Muscle of arm (tissue), 12 donors: ENCODE results near the gene NSUN2. TPM values are rescaled to one million over a fixed set of nuclear protein-coding genes. Genes with fewer than 3 reads are reported as not detected.
"Not testable (repeated sequence)": the region's sequence is repeated elsewhere in the genome, so short reads cannot be mapped to it uniquely, and the experiment has no call there.

Experiments
- DNase-seq: peaks from one replicate; pipeline ENCODE4 v3.0.0-alpha.2; 2013
- polyA plus RNA-seq, 12 donors: library from polyadenylated mRNA; unstranded; fragments of 120-200 nt; gene quantifications; one replicate each; pipeline ENCODE4 v1.2.1, GENCODE V29; 2013; ENCODE audit not compliant: insufficient read length in 12 of 12

The NSUN2 gene
- polyA plus RNA-seq, 12 donors, result 27.8 to 71.5 (median 43.6) TPM; not detected in 1

DNA sequence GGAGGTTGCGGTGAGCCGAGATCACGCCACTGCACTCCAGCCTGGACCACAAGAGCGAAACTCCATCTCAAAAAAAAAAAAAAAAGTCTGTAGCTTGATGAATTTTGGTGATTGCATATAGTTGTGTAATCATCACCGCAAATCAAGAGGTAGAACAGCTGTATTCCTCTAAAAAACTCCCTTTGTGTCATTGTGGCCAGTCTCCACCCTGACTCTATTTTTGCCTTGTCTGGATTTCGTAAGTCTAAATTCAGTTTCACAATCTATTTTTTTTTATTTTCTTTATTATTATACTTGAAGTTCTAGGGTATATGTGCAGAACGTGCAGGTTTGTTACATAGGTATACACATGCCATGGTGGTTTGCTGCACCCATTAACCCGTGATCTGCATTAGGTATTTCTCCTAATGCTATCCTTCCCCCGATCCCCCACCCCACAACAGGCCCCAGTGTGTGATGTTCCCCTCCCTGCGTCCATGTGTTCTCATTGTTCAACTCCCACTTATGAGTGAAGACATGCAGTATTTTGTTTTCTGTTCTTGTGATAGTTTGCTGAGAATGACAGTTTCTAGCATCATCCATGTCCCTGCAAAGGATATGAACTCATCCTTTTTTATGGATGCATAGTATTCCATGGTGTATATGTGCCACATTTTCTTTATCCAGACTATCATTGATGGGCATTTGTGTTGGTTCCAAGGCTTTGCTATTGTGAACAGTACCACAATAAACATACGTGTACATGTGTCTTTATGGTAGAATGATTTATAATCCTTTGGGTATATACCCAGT, 12.9 kb upstream of the NSUN2 start:
- DNase-seq, result not testable (repeated sequence)

DNA sequence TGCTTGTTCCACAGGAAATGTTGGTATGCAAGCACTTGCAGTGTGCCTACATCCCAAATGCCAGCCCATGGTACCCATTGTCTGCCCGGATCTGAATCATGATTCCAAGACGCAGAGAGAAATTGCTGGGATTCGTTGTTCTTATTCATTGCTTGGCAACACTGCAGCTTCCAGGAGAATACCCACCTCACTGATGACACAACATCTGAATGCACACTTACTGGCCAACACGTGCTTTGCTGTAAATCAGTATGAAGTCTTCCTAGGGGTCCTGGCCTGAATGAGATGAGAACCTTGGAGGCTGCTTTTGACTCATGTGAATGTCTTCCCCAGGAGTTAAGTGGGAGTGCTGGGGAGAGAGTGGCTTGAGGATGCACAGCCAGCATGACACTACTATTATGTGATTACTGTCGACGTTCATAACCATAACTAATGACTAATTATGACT, 12.0 kb upstream of the NSUN2 start:
- no peak for DNase-seq

DNA sequence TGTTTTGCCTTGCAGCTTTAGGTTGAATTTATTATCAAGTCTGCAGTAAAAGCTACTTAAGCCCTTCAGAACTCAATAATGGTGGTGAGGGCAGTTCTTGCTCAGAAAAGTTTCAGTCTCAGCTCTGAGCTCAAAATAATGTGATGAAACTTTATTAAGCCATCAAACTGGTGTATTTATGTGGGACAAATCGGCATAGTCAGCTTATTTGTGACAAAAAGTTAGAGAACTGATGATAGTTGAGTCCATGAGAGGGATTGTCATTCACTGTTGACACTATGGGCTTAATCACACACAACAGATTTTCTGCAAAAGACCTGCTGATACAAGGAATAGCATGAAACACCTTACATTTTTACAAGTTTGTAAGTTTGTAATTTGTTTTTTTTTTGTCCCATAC, 9.8 kb upstream of the NSUN2 start:
- no peak for DNase-seq

DNA sequence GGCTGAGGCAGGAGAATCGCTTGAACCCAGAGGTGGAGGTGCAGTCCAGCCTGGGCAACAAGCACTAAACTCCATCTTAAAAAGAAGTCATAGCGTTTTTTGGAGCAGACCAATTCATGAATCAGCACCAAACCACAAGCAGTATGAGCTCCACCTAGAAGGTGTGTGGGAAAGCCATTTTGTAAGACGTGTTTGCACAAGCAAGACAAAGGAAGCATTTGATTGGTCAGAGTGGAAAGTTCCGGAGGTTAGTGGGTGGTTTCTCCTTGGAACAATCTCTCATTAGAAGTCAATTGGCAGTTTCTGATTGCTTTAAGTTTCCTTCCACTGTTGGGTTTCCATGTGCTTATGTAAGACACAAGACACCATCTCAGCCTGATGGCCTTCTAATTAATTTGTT, 5.4 kb upstream of the NSUN2 start:
- no peak for DNase-seq

DNA sequence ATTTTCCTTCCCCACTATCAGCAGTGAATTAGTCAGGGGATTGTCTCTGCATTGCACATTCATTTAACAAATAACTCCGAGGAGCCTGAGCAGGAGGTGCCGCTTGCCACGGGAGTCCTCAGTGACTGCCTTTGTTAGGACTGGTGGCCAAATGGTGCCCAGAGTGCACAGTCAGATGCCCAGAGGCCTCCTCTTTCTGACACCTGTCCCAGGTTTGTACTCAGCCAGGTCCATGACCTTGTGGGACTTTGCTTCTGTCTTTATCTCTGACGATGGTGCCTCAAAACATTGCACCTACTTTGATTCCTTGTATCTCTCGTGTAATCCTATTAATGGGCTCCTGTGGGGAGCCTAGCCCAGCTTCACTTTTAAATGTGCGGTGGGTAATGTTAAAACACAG, 4.7 kb upstream of the NSUN2 start:
- no peak for DNase-seq

- DNase-seq, result no peak
Observed at GRCh38 chr5:6637022-6637421, 4.2 kb upstream of the NSUN2 start.

- no peak for DNase-seq
Observed at GRCh38 chr5:6636293-6636692, 3.4 kb upstream of the NSUN2 start.

- no peak for DNase-seq
Observed at GRCh38 chr5:6634788-6635430, 2.1 kb upstream of the NSUN2 start.

- DNase-seq, result no peak
Observed at GRCh38 chr5:6634306-6634705, 1.5 kb upstream of the NSUN2 start.

- no peak for DNase-seq
Observed at GRCh38 chr5:6633469-6634245, 813 bp upstream of the NSUN2 start.

DNA sequence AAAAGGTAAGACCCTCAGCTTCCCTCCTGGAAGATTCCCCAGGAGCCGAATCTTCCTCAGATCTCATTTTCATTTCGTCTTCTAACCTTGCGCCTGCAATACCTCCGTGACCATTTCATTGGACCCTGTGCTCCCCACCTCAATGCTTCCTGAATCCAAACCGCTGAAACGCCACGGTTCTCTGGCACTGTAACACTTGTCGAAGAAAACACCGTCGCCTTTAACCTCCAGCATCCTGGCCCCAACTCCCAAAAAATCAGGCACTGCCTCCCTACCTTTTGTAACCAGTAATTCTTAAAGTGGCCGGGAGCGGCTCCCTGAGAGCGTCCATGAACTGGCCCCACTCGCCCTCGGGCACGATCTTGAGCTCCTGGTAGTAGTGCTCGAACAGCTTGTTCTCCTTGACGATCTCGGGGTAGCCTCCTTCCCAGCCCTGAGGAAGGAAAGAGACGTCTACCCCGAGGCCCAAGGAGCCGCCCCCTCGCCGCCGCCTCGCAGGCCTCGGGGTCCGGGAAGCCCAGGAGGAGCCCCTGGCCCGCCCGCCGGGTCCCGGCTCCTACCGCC, 438 bp downstream of the NSUN2 start:
- no peak for DNase-seq

- no peak for DNase-seq
Observed at GRCh38 chr5:6631441-6631840, 1.4 kb downstream of the NSUN2 start.

- DNase-seq, result no peak
Observed at GRCh38 chr5:6626508-6626907, 6.3 kb downstream of the NSUN2 start.

GRCh38 chr5:6623941-6624340, 8.9 kb downstream of the NSUN2 start:
- no peak for DNase-seq

DNA sequence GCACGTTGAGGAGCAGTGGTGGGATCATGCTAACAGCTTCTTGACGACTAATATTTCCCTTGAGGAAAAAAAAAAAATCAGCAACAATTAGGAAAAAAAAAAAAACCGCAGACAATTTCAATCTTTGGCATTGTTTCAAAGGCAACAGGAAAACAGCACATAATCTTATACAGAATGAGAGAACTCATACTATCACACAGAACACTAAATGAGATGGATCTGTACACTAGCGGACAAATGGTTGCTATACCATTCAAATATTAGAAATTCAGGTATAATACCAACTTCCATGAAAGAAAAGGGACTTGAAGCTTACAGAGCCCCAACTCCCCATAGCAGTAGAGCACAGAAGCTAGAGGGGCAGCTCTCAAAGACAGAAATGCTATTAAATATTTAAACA, 9.6 kb downstream of the NSUN2 start:
- no peak for DNase-seq

- DNase-seq, result no peak
Observed at GRCh38 chr5:6616632-6617031, 16.2 kb downstream of the NSUN2 start.

DNA sequence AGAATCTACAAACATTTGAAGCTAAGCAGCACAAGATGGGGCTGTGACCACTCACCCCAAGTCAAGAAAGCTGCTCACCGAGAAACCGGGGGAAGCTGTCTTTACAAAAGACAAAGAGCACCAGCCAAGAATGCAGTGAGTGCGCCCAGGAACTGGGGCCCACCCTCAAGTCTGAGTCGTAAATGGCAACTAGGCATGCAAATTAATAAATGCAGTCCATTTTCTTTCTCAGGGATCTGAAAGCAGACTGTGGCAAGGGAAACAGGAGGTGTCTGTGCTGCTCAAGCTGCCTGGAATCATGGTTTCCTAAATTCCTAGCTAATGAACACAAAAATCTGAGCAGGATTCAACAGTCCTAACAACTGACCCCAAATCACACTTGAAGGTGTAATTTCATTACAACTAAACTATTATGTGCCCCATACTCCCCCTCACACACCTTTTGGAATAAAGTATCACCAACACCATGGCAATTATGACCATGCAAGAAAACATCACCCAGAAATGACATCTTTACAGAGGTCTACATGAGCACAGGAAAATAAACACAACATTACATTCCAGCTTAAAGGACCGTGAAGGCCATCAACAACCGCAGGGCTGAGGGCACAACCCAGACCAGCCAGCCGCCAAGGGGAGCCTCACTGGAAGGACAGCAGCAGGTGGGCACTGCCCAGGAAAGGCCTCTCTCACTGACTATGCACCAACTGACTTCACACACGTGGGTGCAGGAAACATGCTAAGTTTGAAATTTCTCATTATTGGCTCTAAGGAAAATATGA, 17.6 kb downstream of the NSUN2 start:
- DNase-seq, result no peak

GRCh38 chr5:6611334-6612256, 21.2 kb downstream of the NSUN2 start:
- no peak for DNase-seq

DNA sequence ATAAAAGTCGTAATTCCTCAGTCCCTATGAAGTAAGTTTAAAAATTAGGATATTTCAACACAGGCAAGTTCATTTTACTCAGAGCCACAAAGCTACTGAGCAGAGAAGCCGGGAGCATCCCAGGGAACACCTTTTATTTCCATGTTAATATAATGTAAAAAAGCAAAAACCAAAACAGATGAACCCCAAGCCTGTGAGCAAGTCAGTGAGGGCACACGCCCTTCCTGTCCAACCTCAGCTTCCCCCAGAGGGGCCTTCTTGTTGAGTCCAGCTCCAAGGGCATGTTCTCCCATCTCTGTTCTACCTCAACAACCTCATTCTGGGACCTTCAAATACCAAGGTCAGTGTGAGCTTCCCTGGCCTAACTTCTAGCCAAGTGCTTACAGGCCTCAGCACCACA, 24.8 kb downstream of the NSUN2 start:
- no peak for DNase-seq

- DNase-seq, result no peak
Observed at GRCh38 chr5:6607559-6607936, 25.3 kb downstream of the NSUN2 start.
